ENCODE results near the gene PRDX2.

The PRDX2 gene

DNA sequence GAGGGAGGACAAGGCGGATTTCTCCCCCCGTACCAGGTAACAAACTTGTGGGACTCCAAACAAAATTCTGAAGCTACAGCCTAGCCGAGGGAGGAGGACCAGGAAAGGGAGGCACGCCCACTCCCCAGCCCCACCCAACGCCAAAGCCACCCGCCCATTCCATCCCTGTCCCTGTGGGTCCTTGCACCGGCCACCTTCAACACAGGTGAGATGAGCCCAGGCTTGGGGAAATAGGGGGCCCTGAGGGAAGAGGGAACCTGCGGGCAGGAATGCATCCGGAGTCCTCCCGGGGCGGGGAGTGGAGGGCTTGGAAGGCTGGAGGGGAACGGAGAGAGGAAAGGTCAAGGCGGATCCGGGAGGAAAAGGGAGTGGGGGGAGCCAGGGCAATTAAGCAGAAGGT, 50.0 kb downstream of the PRDX2 start, which contains the start of gene BEST2:
Gene BEST2, plus strand, starts transcription at position 157 of the 400 bp plus-strand sequence. CDS start 802 bp downstream, outside the sequence.
- no peak for DNase-seq

- DNase-seq, result no peak
These were observed 50.7 kb downstream of the PRDX2 start for GRCh38 chr19:12750851-12751250.

GRCh38 chr19:12749938-12750521, 51.6 kb downstream of the PRDX2 start:
- no peak for DNase-seq

- DNase-seq, result no peak
These were observed 53.1 kb downstream of the PRDX2 start for GRCh38 chr19:12748489-12748888.

All from CD4-positive, alpha-beta T cell treated with Interleukin-12 subunit alpha and Interleukin-12 subunit beta, for 1 hour (primary cell).